ENCODE measurements around the gene MOK. TPM values are rescaled to one million over a fixed set of nuclear protein-coding genes. Genes with fewer than 3 reads are reported as not detected.
A peak's percentile ranks its signal among the peaks of the same experiment; 100 is the strongest.

MOK gene
- total RNA-seq, 1 donor from 2014 or later, result 38.7 TPM

DNA sequence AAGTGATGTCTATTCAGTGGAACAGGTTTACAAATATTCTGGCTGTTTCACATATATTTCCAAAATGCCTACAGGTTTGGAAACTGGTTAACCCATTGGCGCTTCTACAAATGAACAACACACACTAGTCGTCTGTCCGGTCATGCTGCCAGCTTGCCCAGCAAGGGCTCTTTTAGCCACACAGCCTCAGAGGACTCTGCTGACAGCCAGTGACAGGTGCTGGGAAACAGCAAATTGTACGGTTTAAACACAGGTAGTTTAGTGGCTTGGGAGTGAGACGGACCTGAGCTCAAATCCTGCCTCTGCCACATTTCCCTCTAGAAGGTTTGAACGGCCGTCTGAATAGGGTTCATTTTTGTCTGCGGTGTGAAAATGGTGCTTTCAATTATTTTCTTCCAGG is 53.8 kb downstream of the MOK start:
- TF ChIP-seq, protein P1, sequence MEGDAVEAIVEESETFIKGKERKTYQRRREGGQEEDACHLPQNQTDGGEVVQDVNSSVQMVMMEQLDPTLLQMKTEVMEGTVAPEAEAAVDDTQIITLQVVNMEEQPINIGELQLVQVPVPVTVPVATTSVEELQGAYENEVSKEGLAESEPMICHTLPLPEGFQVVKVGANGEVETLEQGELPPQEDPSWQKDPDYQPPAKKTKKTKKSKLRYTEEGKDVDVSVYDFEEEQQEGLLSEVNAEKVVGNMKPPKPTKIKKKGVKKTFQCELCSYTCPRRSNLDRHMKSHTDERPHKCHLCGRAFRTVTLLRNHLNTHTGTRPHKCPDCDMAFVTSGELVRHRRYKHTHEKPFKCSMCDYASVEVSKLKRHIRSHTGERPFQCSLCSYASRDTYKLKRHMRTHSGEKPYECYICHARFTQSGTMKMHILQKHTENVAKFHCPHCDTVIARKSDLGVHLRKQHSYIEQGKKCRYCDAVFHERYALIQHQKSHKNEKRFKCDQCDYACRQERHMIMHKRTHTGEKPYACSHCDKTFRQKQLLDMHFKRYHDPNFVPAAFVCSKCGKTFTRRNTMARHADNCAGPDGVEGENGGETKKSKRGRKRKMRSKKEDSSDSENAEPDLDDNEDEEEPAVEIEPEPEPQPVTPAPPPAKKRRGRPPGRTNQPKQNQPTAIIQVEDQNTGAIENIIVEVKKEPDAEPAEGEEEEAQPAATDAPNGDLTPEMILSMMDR (IDR thresholded peaks at IDR 0.05; ENCODE audit: unreplicated experiment), result no peak
- H3K27me3 Mint-ChIP-seq, result no peaks in the 10 kb centered on the region
- H3K9me3 Mint-ChIP-seq (ENCODE audit: low read depth), result no peaks in the 10 kb centered on the region
- H3K36me3 Mint-ChIP-seq (ENCODE audit: insufficient read depth), result no peaks in the 10 kb centered on the region
- DNase-seq (ENCODE audit: low spot score, unreplicated experiment), result no peak
- H3K4me3 Mint-ChIP-seq (ENCODE audit: low read depth), result no peak overlapping the region
- peaks cover 4% of the 10 kb centered on the region for H3K4me1 Mint-ChIP-seq (ENCODE audit: low read depth)
- H3K27ac Mint-ChIP-seq, result no peak overlapping the region

DNA sequence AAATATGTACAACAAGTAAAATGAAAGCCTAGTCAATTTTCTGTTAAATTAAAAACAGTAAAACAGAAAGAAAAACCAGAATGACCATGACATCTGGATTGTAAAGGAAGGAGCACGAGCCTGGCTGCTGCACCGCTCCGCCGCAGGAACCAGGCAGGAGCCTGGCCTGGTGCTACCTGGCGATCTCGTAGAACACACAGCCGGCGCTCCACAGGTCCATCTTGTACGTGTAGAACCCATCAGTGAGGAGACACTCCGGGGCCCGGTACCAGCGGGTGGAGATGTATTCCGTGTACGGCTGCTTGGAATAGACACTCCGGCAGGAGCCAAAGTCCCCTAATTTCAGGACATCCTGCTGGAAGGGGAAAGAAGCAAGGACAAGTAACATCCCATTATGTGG is 54.3 kb downstream of the MOK start:
- Mint-ChIP-seq H3K36me3 (ENCODE audit: insufficient read depth) (no peaks in the 10 kb centered on the region), H3K4me3 (ENCODE audit: low read depth) (no peak overlapping the region), H3K27me3 (no peaks in the 10 kb centered on the region), H3K27ac (peak overlapping the region; percentile 78), H3K4me1 (ENCODE audit: low read depth) (peaks cover 4% of the 10 kb centered on the region), H3K9me3 (ENCODE audit: low read depth) (no peaks in the 10 kb centered on the region)
- TF ChIP-seq, protein P1 (IDR thresholded peaks at IDR 0.05; ENCODE audit: unreplicated experiment), result no peak
- no peak for DNase-seq (ENCODE audit: low spot score, unreplicated experiment)

DNA sequence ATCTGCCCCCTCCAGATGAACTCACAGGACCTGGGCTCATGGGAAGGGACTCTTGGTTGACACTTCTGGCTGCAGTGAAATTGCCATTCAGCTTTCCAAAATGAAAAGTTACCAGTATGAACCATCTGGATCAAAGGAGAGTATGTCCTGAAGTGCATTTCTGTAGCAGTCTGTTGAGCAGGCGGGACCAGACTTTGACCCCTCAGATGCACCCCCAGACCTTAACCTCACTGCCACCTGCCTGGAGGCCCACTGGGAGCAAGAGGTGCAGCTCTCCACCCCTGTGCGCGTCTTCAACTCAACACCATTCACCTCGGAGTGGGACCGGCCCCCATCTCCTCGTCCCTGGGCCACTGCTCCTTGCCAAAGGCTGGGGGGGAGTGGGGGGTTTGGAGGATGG is 55.0 kb downstream of the MOK start:
- no peak overlapping the region for H3K4me3 Mint-ChIP-seq (ENCODE audit: low read depth)
- no peaks in the 10 kb centered on the region for H3K36me3 Mint-ChIP-seq (ENCODE audit: insufficient read depth)
- TF ChIP-seq, protein P1 (IDR thresholded peaks at IDR 0.05; ENCODE audit: unreplicated experiment), result no peak
- no peaks in the 10 kb centered on the region for H3K9me3 Mint-ChIP-seq (ENCODE audit: low read depth)
- no peak for DNase-seq (ENCODE audit: low spot score, unreplicated experiment)
- no peaks in the 10 kb centered on the region for H3K27me3 Mint-ChIP-seq
- peaks cover 4% of the 10 kb centered on the region for H3K4me1 Mint-ChIP-seq (ENCODE audit: low read depth)
- H3K27ac Mint-ChIP-seq, result no peak overlapping the region

DNA sequence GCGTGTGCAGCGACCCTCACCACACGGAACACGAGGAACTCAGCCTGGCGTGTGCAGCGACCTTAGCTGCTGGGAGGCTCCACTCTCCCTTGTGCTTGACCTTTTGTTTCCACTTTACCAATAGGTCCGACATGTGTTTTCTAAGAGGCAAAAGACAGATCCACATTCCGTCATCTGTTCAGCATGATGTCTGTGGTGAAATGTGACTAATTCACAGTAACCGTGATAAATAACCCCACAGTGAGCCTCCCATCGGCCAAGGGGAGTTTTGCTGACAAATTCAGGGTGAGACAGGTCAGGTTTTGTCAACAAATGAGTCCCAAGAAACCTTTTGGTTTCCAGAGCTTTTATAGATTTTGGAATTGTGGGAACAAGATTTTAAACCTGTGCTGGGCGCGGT is 55.9 kb downstream of the MOK start:
- Mint-ChIP-seq H3K36me3 (ENCODE audit: insufficient read depth) (no peaks in the 10 kb centered on the region), H3K4me1 (ENCODE audit: low read depth) (peaks cover 4% of the 10 kb centered on the region), H3K27ac (no peak overlapping the region), H3K9me3 (ENCODE audit: low read depth) (no peaks in the 10 kb centered on the region), H3K4me3 (ENCODE audit: low read depth) (no peak overlapping the region), H3K27me3 (no peaks in the 10 kb centered on the region)
- no peak for DNase-seq (ENCODE audit: low spot score, unreplicated experiment)
- TF ChIP-seq, protein P1 (IDR thresholded peaks at IDR 0.05; ENCODE audit: unreplicated experiment), result no peak

DNA sequence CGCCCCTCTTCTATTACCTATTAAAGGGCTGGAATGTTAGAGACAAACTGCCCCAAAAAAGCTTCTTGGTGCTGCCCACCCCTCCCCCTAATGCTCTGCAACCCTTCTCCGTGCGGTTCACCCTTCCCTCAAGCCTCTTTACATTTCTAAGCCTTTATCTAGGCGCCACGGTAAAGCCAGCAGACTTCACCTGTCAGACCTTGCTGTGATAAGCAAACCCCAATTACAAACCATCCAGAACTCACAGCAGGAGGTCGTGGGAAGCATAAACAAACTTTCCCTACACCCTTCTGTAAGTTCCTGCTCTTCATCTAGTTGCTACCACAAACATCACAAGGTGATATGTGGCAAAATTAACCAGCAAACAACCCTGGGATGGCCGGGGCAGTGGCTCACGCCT is 56.8 kb downstream of the MOK start:
- Mint-ChIP-seq H3K4me3 (ENCODE audit: low read depth) (no peak overlapping the region), H3K9me3 (ENCODE audit: low read depth) (no peaks in the 10 kb centered on the region), H3K4me1 (ENCODE audit: low read depth) (peaks cover 4% of the 10 kb centered on the region), H3K27ac (no peak overlapping the region), H3K36me3 (ENCODE audit: insufficient read depth) (no peaks in the 10 kb centered on the region), H3K27me3 (no peaks in the 10 kb centered on the region)
- DNase-seq (ENCODE audit: low spot score, unreplicated experiment), result no peak
- TF ChIP-seq, protein P1 (IDR thresholded peaks at IDR 0.05; ENCODE audit: unreplicated experiment), result no peak

Measured in progenitor cell of endocrine pancreas (in vitro differentiated cells).